NCI-H2171 (cell line): ENCODE data around the gene ADAMTS2.

Experiments
- DNase-seq: peaks from one replicate; lab custom pipeline; 2025; lab: John Stamatoyannopoulos, UW

The ADAMTS2 gene

DNA sequence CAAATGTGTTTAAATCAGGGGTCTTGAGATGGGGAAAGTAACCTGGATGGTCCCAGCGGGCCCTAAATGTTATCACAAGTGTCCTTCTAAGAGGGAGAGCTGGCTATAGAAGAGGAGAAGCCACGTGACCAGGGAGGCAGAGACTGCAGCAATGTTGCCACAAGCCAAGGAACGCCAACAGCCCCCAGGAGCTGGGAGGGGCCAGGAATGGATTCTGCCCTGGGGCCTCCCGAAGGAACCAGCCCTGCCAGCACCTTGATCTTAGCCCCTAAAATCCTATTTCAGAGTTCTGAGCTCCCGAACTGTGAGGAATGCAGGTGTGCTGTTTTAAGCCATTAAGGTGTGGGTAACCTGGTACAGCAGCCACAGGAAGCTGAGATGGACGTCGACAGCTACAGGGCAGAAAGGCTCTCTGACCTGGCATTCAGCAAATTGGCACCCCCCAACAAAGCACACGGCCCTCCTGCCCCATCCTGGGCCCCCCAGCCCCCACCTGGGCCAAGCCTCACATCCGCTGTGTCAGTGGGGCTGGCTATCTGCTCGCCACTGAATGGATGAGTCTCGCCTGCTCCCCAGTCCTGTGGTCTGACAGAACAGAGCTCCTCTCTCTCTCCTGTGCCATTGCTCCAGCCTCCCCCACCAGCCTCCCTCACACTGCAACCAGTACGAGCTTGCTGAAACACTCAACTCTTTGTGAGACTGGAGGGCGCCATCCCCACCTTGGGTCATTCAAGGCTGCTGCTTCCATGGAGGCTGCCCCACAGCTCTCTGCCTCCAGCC, 78.8 kb downstream of the ADAMTS2 start:
- DNase-seq: no peak

DNA sequence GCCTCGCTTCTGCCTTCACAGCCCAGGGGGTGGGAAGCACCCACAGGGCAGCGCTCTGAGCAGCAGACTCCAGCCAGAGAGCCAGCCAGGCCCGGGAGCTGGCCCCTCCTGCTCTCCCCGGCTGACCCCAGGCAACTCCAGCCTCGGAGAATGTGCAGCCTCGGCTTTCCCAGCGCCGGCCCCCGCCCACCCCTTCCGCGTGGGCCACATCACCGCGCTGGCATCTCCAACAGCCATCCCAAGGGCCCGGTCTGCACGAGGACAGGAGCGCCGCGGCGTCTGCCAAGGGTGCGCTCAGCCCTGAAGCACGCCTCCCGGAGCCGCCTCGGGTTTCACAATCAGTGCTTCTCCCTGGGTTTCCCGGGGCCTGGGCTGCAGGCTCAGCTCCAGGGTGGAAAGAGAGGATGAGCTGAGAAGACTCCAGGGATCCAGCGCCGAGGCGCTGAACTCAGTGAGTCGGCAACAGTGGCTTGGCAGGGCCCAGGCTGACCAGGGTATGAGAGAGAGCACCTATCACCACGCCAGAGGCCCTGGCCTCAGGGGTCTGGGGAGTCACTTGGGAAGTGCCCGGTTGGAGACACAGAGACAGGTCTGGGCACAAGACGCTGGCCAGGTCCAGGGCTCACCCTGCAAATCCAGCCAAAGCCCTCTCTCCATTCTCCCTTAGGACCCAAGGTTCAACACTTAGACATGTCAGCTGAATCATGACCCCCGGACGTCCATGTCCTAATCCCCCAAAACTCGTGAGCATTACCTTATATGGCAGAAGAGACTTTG, 79.6 kb downstream of the ADAMTS2 start:
- DNase-seq: peak; percentile 51

DNA sequence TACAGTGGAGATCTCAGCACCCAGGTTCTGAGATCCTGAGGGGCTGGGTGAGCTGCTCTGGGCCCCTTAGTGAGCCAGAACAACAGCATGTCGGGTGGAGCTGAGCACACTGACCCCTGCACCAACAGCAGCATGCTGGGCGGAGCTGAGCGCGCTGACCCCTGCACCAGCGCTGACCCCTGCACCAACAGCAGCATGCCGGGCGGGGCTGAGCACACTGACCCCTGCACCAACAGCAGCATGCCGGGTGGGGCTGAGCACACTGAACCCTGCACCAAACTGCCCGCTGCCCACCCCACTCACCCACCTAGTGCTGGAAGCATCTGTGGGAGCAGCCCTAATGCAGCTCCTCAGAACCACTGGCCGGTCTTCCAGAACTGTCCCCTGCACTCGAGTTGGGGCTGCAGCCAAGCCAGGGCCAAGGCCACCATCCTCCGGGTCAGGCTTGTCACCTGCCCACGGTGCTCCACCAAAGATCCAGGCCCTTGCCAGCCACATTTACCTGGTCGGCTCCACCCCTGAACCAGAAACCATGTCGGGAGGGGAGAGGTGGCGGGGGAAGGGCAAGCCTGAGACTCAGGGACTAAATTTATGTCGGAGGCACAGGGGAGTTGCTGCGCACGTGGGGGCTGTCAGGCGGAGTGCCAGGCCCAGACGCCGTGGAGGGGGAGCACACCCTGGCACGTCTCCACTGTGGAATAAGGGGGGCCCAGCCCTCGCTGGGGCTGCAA, 80.3 kb downstream of the ADAMTS2 start:
- no peak for DNase-seq

DNA sequence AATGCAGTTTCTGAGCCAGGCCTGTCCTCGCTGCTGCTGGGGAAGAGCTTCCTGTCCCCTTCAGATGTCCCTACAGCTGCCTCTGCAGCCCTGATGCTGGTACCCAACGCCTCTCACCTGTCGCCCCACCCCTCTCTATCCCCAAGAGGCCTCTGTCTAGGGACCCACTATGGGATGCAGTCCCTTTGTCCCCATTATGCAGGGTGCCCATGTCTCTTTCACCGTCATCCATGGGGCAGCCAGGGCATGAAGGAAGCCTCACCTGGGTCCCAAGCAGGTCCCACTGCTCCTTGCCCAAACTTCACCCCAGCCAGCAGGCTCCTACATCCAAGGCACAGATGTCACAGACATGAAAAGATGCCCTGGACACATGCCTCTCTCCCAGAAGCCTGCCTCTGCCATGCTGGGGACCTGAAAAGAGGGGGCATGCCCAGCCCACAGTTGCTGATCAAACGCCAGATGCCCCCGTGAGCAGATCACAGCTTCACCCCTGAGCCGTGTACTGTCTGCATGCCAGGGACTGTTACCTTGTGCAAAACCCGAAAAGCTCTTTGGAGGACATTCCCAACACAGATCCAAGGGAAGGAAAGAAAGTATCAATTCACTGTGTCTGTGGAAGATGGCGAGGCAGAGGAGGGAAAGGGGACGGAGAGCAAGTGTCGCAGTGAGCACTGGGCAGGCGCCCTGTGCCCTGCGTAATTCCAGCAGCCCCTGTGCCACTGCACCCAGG, 81.0 kb downstream of the ADAMTS2 start:
- no peak for DNase-seq

DNA sequence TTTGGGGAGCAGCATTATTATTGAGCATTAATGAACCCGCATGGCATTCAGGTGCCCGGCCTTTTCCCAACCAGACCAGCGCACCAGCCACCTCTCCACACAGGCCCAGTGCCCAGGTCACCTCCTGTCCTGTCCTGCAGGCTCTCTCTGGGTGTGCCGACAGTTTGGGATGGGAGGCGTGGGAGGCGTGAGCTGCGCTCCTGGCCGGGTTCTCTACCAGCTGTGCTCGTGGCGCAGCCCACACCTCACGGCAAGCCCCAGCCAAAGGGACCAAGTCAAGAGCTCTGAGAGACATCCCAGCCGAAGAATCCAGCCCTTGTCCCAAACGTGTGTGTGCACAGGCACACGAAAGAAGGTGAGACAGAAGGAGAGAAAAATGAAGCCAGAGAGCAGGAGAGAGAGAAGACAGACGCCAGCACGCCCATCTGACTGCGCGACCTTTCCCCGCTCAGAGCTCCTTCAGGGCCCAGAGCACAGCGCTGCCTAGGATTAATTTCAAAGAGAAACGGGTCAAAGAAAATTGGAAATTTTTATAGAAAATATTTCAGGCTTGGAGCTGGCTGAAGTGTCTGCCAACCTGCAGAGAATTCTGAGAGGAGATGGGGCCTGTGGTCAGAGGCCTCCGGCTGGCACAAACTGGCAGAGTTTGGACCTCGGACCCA, 81.7 kb downstream of the ADAMTS2 start:
- no peak for DNase-seq

DNA sequence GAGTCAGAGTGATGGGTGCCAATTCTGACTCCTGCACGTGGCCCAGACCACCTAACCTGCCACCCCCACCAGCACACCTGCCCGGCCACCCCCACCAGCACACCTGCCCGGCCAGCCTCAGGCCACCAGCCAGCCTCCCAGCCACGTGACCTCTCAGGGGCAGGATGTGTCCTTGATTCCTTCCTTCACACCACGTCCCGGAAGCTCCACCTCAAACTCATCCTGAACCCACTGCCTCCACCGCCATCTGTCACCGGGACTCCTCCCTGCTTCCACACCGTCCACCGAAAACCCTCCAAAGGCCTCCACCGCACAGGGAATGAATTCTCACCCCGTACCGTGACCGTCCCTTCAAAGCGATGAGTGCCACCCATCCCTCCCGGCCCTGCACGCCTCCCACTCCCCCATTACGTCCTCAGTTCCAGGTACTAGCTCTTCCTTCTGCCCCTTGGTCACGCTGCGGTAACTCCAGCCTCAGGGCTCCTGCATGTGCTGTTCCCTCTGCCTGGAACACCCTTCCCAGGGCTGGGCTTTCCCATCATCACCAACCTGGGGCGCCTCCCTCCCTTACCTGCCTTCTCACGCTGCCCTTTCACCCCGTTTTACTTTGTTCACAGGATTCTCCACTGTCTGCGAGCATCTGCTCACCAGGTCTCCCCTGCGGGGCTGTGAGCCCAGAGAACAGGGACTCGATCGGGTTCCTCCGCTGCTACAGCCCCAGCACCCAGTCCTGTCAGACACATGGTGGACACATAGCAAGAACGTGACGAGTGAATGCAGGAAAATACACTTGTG, 82.9 kb downstream of the ADAMTS2 start:
- DNase-seq: no peak

DNA sequence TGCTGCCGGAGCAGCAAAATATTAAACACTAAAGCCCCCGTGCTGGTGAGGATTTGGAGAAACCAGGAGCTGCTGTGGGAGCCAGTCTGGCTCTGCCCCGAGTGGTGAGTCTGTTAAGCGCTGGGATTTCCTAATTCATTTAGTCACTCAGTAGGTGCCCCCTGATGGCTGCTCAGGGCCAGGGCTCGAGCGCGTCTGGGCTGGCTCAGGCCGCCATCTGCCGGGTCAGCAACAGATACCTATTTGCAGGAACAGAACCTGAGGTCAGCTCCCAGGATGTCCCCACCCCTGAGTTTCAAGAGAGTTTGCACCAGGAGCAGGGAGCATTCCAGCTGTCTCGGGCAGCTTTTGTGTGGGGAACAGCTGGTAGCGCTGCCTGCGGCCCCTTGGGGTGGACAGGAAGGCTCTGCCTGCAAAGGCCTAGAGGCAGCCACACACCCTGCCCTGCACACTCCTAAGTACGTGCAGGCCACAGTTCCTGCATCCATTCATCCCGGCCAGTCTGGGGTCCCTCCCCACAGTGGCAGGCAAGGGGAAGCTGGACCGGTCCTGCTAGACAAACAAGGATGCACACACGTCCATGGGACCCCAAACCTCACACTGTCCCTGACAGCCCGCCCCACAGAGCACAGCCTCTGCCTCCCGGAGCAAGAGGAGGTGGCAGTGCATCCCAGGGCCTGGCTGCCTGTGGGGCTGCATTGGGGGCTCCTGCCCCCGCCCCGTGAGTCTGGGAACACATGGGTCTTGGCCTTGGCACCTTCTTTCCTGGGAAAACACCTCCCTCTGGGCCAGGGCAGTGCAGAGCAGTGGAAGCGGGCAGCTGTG, 83.7 kb downstream of the ADAMTS2 start:
- DNase-seq: no peak

DNA sequence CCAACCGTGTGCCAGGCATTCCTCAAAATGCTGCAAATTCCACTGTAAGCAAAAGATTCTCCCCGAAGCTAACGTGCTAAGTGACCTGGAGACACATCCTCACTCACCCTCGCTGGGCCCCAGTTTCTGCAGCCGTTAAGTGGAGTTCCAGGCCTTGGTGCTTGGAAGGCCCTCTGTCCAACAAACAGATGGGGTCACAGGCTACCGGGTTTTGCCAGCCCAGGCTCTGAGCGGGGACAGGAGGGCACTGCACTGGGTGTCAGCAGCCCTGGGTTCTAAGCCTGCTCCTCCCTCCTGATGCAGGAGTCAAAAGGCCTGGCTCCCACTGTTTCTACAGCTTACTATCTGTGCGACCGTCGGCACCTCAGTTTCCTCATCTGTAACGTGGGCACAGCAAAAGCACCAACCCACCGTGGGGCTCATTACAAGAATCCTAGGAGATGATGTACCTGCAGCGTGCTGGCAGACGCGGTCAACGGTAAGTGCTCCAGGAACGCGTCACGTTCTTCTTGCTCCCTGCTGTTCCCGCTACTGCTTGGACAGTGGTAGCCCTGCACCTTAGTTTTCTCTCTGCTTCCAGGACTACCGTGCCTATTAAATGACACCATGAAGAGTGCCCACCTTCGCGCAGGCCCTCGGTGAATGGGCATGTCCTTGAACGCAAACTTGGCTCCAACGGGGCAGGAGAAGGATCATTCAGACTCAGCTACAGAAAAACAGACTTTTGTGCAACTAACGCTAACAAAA, 84.8 kb downstream of the ADAMTS2 start:
- DNase-seq: no peak

DNA sequence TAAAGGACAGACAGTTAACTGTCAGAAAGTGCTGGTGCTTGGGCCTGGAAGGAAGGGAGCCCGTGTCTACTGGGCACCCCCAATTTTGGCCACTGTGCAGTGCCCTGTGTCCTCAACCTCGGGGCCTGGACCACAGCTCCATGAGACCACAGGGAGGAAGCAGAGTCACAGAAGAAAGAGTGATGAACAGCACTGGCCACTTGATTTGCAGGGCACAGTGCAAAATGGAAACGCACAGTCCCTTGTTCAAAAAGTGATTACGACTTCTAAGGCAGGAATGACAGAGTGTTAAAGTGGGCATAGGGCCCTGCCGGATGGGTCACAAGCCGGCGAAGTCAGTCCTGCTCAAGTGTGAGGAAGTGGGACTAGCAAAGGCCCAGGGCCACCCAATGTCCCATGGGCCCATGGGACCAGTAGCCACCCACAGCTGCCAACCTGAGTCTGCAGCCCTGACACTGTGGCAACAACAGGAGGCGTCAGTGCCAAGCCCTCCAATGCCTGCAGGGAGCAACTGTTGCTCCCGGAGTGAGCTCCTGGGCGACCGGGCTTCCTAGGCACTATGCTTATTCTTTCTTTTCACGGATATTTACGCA, 85.4 kb downstream of the ADAMTS2 start:
- DNase-seq: no peak

DNA sequence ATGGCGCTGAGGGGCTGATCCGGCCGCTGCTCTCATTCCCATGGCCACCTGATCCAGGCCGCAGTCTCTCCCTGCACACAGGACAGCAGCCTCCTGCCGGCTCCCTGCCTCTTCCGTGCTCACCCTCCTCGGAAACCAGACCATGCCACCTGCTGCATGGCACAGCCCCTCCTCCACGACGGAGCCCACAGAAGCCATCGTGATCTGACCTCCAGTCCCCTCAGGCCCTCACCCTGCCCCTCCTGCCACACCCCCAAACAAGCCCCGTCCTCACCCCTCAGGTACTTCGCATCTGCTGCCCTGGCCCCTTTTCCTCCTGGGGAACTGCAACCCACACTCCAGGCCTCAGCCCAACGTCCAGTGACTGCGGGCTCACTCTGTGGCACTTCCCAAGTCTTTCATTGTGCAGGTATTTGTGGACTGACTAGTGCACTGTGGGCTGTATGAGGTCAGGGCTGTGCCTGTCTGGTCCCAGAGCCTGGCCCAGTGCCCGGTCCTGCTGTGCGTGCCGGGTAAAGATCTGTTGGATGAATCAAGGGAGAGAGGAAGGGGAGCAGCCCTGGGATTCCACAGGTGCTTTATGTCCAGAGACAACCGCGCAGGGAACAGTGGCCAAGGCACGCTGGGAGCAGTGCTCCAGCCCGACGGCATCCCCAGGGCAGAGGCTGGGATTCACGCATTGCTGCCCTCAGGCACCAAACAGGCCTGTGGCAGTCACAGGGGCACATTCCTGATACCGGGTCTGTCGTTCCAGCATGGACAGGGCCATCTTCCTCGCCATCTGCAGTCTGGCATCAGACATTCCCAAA, 86.1 kb downstream of the ADAMTS2 start:
- DNase-seq: no peak

DNA sequence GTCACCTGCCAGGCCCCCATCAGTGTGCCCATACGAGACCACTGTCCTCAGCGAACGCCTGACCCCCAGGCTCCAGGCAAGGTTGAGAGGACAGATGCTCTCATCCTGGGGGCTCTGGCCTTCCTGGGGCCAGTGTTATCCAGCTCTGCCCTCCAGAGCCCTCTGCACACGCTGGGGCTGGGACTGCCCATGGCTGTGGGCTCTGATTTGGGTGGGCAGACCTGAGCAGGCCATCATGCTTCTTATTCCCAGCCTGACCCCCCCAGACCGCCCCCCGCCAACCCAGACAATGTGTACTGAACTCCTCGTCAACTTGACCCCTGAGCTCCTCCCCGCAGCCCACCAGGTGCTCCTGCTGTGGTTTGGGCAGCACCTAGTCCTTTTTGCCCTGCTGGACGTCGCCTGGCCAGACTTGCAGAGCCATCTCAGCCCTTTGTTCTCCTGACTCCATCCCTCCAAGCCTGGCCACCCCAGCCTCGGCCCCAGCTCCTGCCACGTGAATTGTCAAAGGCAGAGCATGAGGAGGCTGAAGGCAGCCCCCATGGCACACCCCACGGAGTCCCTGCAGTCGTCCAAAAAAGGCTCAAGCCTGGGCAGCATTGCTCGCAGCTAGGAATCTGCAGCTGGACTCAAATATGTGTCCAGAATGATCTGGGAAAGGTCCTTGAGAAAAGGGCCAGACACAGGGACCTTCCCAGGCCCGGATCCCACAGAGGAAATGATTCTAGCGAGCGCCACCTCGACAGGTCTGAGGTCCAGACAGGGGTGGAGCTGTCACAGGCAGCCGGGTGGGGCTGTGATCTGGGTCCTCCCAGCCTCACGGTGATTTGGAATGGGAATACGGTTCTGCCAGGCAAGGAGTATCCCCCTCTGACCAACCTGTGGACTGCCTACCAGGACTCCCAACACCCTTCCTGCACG, 87.0 kb downstream of the ADAMTS2 start:
- DNase-seq: no peak

DNA sequence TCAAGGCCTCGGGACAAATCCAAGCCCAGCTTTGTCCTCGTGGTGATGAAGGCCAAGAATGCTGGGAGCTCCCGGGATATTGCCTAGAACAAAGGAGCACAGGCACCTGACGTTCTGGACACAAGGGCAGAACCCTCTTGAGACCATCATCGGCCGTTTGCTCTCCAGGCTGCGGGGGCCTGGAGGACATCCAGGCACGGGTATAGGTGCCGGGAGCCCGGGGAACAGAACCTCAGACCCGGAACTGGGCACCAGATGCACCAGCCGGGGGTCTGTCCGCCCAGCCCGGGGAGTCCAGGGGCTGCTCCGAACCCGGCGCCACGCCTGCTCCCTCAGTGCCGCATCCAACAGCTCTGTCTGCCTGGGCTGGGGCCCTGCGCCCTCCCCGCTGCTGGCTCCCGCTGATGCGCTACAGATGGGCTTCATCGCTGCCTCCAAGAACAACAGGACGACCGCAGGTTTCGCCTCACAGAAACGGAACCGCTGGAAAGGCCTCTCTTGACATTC, 88.0 kb downstream of the ADAMTS2 start:
- no peak for DNase-seq

DNA sequence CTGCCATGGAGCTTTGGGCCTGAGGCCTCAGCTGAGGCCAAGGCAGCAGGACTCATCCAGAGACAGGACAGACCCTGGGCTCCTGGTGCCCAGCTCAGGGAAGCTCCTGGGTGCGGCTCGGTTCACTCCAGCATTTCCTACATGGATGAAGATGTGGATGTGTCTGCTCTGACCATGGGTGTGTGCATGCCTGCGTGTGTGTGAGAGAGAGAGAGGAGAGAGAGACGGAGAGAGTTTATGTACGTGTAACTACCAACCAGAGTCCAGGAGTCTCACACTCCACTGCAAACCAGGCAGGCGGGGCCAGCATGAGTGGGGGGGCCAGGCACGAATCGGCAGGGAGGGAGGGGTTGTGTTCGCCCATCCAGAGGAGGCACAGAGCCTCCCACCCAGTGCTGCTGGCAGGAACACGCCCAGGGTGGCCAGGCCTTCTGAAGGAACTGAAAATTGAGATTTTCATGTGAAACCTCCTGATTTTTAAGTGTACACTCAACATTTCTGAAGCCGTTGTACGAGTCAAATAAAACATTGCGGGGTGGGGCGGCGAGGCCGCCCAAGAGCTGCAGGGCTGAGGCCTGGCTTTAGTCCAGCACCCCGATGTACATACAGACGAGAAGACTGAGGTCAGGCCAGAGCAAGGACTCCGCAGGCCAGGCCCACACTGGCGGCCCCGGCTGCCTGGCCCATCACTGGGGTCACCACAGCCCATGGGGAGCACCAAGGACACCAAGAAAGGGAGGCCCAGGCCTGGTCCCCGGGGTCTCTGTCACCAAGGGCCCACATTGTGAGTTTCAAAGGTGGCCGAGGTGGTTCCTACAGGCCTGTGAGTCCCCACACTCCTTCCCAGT, 88.7 kb downstream of the ADAMTS2 start:
- no peak for DNase-seq

DNA sequence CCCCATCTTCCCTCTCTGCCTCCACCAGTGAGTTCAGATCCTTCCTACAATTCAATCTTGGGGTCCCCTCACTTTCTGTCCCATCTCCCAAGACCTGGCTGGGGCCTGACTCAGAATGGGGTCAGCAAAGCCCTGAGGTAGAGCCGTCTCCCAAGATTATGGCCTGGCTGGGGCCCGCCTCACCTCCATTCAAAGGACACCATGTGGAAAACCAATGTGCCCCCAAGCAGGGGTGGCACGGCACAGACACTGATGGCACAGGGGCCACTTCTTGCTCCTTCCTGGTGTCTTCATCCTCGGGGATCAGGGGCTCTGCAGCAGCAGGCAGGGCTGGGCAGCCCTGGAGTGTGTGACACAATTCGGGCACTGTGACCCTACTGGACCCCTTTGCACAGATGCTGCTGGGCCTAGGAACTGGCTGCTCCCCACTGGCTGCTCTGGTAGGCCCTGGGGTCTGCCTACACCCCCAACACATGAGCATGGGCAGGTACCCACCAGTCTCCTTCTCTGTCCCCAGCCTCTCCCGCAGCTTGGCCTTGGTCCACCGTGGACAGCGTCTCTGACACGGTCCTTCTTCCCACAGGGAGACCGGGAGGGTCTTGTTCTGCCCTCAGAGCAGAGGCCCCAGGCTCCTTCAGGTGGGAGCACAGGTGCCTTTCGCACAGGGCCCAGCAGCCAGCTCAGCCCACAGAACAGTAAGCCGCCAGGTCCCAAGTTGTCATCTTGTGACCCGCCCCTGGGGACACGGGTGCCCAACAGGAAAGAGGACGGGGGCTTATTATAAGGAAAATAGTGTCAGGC, 89.5 kb downstream of the ADAMTS2 start:
- no peak for DNase-seq
